Astrocyte of the cerebellum (primary cell): Measurements from ENCODE around the gene LPCAT2.

Experiments
- DNase-seq: peaks from one replicate; pipeline ENCODE4 v3.0.0-alpha.2; 2011; ENCODE audit warnings: low read depth
- H3K4me3 ChIP-seq: 2 replicates; pipeline ENCODE4 v1.5.1; 2011; ENCODE audit warnings: mild to moderate bottlenecking, low read depth, low read length, moderate library complexity
- CTCF ChIP-seq: IDR thresholded peaks from 2 replicates; pipeline ENCODE4 v1.5.1; 2012; ENCODE audit warnings: low read length, low read depth, moderate library complexity, mild to moderate bottlenecking; ENCODE audit errors: missing control alignments
- in situ Hi-C: cut with HindIII; loops from 2 replicates; pipeline ENCODE4 v1.10.0; 2017; ENCODE audit warnings: low sequenced_read_pairs

LPCAT2 gene

GRCh38 chr16:55622272-55622671, 113.4 kb downstream of the LPCAT2 start:
- in situ Hi-C loops, result no loop called here
- DNase-seq, result no peak
- no peak overlapping the region for H3K4me3 ChIP-seq
- TF ChIP-seq CTCF, result no peak

GRCh38 chr16:55622930-55623561, 114.2 kb downstream of the LPCAT2 start:
- DNase-seq, result no peak
- in situ Hi-C loops, result no loop called here
- TF ChIP-seq CTCF, result no peak
- H3K4me3 ChIP-seq, result no peak overlapping the region

DNA sequence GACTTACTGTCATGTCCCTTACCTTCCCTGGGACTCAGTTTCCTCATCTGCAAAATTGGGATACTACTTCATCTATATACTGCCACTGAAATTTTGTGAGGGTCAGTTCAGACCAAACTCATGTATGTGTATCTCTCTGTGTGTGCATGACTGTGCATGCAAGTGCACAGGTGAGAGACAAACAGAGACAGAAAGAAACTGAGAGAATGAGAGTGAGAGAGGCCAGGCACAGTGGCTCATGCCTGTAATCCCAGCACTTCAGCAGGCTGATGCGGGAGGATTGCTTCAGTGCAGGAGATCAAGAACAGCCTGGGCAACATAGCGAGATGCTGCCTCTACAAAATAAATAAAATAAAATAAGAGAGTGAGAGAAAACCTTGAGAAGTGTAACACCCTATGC, 114.8 kb downstream of the LPCAT2 start:
- in situ Hi-C loops, result no loop called here
- DNase-seq, result no peak
- no peak for TF ChIP-seq CTCF
- no peak overlapping the region for H3K4me3 ChIP-seq

DNA sequence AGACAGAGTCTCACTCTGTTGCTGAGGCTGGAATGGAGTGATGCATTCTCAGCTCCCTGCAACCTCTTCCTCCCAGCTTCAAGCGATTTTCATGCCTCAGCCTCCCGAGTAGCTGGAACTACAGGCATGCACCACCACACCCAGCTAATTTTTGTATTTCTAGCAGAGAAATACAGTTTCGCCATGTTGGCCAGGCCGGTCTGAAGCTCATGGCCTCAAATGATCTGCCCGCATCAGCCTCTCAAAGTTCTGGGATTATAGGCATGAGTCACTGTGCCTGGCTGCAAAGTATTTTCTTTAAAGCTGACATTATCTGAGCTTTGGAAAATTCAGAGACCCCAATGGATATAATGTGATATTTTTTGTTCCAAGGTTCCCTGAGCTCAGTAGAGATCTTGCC, 115.8 kb downstream of the LPCAT2 start:
- H3K4me3 ChIP-seq, result no peak overlapping the region
- in situ Hi-C loops, result loop anchor here (5.0 kb wide), 1 partner anchor 182 kb away; no protein-coding TSS in a partner anchor
- DNase-seq, result no peak
- no peak for TF ChIP-seq CTCF

DNA sequence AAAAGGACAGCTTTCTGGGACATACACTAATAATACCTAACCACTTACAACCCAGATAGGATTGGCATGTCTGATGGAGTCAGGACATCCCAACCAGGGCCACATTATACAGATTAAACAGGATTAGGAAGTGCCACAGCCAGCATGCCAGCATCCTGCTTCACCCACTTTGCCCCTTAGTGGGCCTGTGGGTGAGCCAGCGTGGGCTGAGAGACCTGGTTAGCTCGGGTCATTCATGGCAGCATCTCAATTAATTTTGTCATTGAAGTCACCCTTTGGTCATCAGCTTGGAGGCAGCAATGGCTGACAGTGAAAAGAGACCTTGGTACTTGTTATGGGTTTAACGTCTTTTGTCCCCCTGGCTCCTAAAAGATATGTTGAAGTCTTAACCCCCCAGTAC, 117.0 kb downstream of the LPCAT2 start:
- DNase-seq, result no peak
- no peak overlapping the region for H3K4me3 ChIP-seq
- TF ChIP-seq CTCF, result no peak
- in situ Hi-C loops, result loop anchor here (5.0 kb wide), 1 partner anchor 184 kb away; no protein-coding TSS in a partner anchor

DNA sequence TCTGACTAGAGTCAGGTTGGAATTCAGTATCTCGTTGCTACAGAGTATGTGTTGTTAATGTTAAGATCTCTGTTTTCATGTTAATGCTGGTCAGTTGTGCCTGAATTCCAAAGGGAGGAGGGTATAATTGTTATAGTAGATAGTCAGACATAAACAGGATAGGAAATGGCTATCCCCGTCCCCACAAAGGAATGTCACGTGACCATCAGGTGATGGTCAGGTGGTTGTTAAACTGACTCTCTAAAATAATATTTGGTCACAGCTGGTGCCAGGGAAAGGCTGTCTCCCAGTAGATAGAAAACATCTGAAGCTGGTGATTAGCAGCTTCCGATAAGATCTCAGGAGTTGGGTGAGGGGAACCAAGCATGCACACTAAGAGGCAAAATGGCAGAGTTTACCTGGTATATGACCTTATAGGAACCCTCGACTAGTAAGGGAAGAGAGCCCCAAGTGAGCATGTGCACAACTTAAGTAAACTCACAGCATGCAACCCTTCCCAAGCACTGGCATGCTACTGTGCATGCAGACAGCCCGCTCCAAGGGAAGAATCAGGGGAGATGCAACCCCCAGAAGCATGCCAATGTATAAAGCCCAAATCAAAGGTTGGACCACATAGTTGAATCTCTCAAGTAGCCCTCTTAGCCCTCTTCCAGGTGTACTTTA, 119.6 kb downstream of the LPCAT2 start:
- H3K4me3 ChIP-seq, result no peak overlapping the region
- in situ Hi-C loops, result loop anchor here (5.0 kb wide), 1 partner anchor 186 kb away; no protein-coding TSS in a partner anchor
- DNase-seq, result no peak
- TF ChIP-seq CTCF, result no peak
